GM23338 (cell line): ENCODE results near the gene WWOX. TPM values are rescaled to one million over a fixed set of nuclear protein-coding genes. Genes with fewer than 3 reads are reported as not detected.

Source experiments
- ATAC-seq: fragments of 200-7000 bp; cut with Tn5 transposase; 3 replicates; pipeline ENCODE4 v1.9.1; 2020
- DNase-seq: peaks from one replicate; pipeline ENCODE4 v3.0.0-alpha.2; 2015; ENCODE audit warnings: low spot score
- H2AFZ ChIP-seq: fragments of 200-600 bp; sonication (generic); 2 replicates; pipeline ENCODE4 v1.8.0; 2016; ENCODE audit warnings: antibody characterized with exemption, mild to moderate bottlenecking, moderate library complexity
- H3F3A ChIP-seq: fragments of 200-600 bp; sonication (generic); replicated peaks from 2 replicates; pipeline ENCODE4 v1.8.0; 2017; ENCODE audit warnings: antibody characterized with exemption, mixed run types, low read depth
- H3K27ac ChIP-seq: fragments of 200-600 bp; sonication (generic); 2 replicates; pipeline ENCODE4 v1.6.1; 2016; ENCODE audit warnings: low read depth
- H3K27me3 ChIP-seq: fragments of 200-600 bp; sonication (generic); 2 replicates; pipeline ENCODE4 v1.8.0; 2016; ENCODE audit warnings: mild to moderate bottlenecking, mixed run types, moderate library complexity; ENCODE audit not compliant: insufficient read depth
- H3K36me3 ChIP-seq: fragments of 200-600 bp; sonication (generic); 2 replicates; pipeline ENCODE4 v1.8.0; 2016; ENCODE audit warnings: mild to moderate bottlenecking; ENCODE audit not compliant: insufficient read depth
- H3K4me1 ChIP-seq: fragments of 200-600 bp; sonication (generic); 2 replicates; pipeline ENCODE4 v1.8.0; 2016; ENCODE audit warnings: mild to moderate bottlenecking, moderate library complexity; ENCODE audit not compliant: insufficient read depth
- H3K4me2 ChIP-seq: fragments of 200-600 bp; sonication (generic); 2 replicates; pipeline ENCODE4 v1.7.1; 2017; ENCODE audit warnings: mixed run types
- H3K4me3 ChIP-seq: fragments of 200-600 bp; sonication (generic); 2 replicates; pipeline ENCODE4 v1.6.1; 2016; ENCODE audit warnings: mixed run types
- H3K79me2 ChIP-seq: fragments of 200-600 bp; sonication (generic); replicated peaks from 2 replicates; pipeline ENCODE4 v1.8.0; 2017; ENCODE audit warnings: mild to moderate bottlenecking; ENCODE audit not compliant: insufficient read depth
- H3K9me2 ChIP-seq: fragments of 200-600 bp; sonication (generic); 2 replicates; pipeline ENCODE4 v1.8.0; 2017; ENCODE audit not compliant: insufficient read depth
- H4K20me1 ChIP-seq: fragments of 200-600 bp; sonication (generic); replicated peaks from 2 replicates; pipeline ENCODE4 v1.8.0; 2017; ENCODE audit warnings: mild to moderate bottlenecking; ENCODE audit not compliant: insufficient read depth
- H3K27ac Mint-ChIP-seq: 2 replicates; pipeline ENCODE4 v1.8.0; 2020; ENCODE audit warnings: inconsistent platforms, mild to moderate bottlenecking, moderate library complexity, mixed read lengths
- H3K27me3 Mint-ChIP-seq: 3 replicates; pipeline ENCODE4 v1.8.0; 2022; ENCODE audit warnings: low read depth, mild to moderate bottlenecking, moderate library complexity, mixed read lengths, inconsistent platforms; ENCODE audit not compliant: insufficient read depth, poor library complexity
- H3K36me3 Mint-ChIP-seq: 3 replicates; pipeline ENCODE4 v1.8.0; 2021; ENCODE audit warnings: low read depth, mild to moderate bottlenecking, inconsistent platforms, moderate library complexity, mixed read lengths
- H3K4me1 Mint-ChIP-seq: 3 replicates; pipeline ENCODE4 v1.8.0; 2020; ENCODE audit warnings: mild to moderate bottlenecking, inconsistent platforms, mixed read lengths
- H3K4me3 Mint-ChIP-seq: 3 replicates; pipeline ENCODE4 v1.8.0; 2021; ENCODE audit warnings: moderate library complexity, mild to moderate bottlenecking, inconsistent platforms, mixed read lengths
- H3K9me3 Mint-ChIP-seq: 3 replicates; pipeline ENCODE4 v1.8.0; 2020; ENCODE audit warnings: moderate library complexity, mild to moderate bottlenecking, inconsistent platforms, mixed read lengths
- CREB1 ChIP-seq: fragments of 250-450 bp; sonication (Bioruptor Pico); IDR thresholded peaks from 2 replicates; pipeline ENCODE4 v1.5.0; 2020; ENCODE audit warnings: low read depth, mild to moderate bottlenecking, moderate library complexity
- ETS1 ChIP-seq: IDR thresholded peaks from 2 replicates; pipeline ENCODE4 v1.6.1; 2016; ENCODE audit warnings: antibody characterized with exemption
- EZH2 ChIP-seq: fragments of 200-600 bp; sonication (generic); IDR thresholded peaks from one replicate; pipeline ENCODE4 v1.8.0; 2017; ENCODE audit warnings: antibody characterized with exemption, mild to moderate bottlenecking, low read depth; ENCODE audit not compliant: unreplicated experiment
- EZH2phosphoT487 ChIP-seq: fragments of 200-600 bp; sonication (generic); IDR thresholded peaks from one replicate; pipeline ENCODE4 v1.8.1; 2018; ENCODE audit warnings: antibody characterized with exemption; ENCODE audit not compliant: unreplicated experiment
- JUNB ChIP-seq: IDR thresholded peaks from one replicate; pipeline ENCODE4 v1.6.1; 2016; ENCODE audit warnings: antibody characterized with exemption; ENCODE audit not compliant: unreplicated experiment
- NANOG ChIP-seq: IDR thresholded peaks from 2 replicates; pipeline ENCODE4 v1.6.1; 2016; ENCODE audit warnings: antibody characterized with exemption, borderline replicate concordance
- POLR2AphosphoS5 ChIP-seq: IDR thresholded peaks from 2 replicates; pipeline ENCODE4 v1.6.1; 2016; ENCODE audit warnings: antibody characterized with exemption, low read depth
- REST ChIP-seq: IDR thresholded peaks from one replicate; pipeline ENCODE4 v1.6.1; 2018; ENCODE audit warnings: antibody characterized with exemption; ENCODE audit not compliant: unreplicated experiment
- STAT1 ChIP-seq: IDR thresholded peaks from one replicate; pipeline ENCODE4 v1.6.1; 2016; ENCODE audit warnings: antibody characterized with exemption; ENCODE audit not compliant: unreplicated experiment
- ZNF114 ChIP-seq: fragments of 250-450 bp; sonication (Bioruptor Pico); IDR thresholded peaks from 2 replicates; pipeline ENCODE4 v1.5.0; 2020; ENCODE audit warnings: mild to moderate bottlenecking, moderate library complexity
- ZNF331 ChIP-seq: fragments of 250-450 bp; sonication (Bioruptor Pico); IDR thresholded peaks from 2 replicates; pipeline ENCODE4 v1.5.0; 2020; ENCODE audit warnings: low read depth, mild to moderate bottlenecking, moderate library complexity
- polyA plus RNA-seq: library from polyadenylated mRNA; unstranded; fragments of >200 nt; fragmentation: Nextera tagmentation; extraction: Ambion mirVana; gene quantifications from 2 replicates; pipeline ENCODE4 v1.2.1, GENCODE V29; 2016
- total RNA-seq: library from RNA; depleted of rRNA; stranded (reverse); fragments of >200 nt; shearing (Covaris generic); gene quantifications from 2 replicates; pipeline ENCODE4 v1.2.3, GENCODE V29; 2014

Gene WWOX
- total and polyA plus RNA-seq, 2 experiments from 2014 or later, result 10.0 to 19.3 TPM

GRCh38 chr16:78931678-78932077, 832.2 kb downstream of the WWOX start:
- Histone ChIP-seq H3K4me3 (no peak overlapping the region), H4K20me1 (no peaks in the 10 kb centered on the region), H3K27me3 (no peaks in the 10 kb centered on the region), H2AFZ (no peak overlapping the region), H3K36me3 (no peaks in the 10 kb centered on the region), H3K4me1 (no peaks in the 10 kb centered on the region), H3F3A (no peaks in the 10 kb centered on the region), H3K79me2 (no peaks in the 10 kb centered on the region), H3K27ac (no peak overlapping the region), H3K4me2 (no peak overlapping the region), H3K9me2 (no peaks in the 10 kb centered on the region)
- Mint-ChIP-seq H3K27me3 (no peaks in the 10 kb centered on the region), H3K4me3 (no peak overlapping the region), H3K9me3 (peaks cover 2% of the 10 kb centered on the region; the same call in 1 of the 3 replicates), H3K36me3 (no peaks in the 10 kb centered on the region; the same call in 2 of the 3 replicates), H3K27ac (no peak overlapping the region), H3K4me1 (no peaks in the 10 kb centered on the region)
- ATAC-seq, result no peak
- no peak for DNase-seq
- TF ChIP-seq REST (no peak), NANOG (no peak), CREB1 (CRISPR knock-in tag) (no peak), EZH2phosphoT487 (no peak), POLR2AphosphoS5 (no peak), STAT1 (no peak), EZH2 (no peak), ZNF114 (no peak)

GRCh38 chr16:78932355-78932943, 833.0 kb downstream of the WWOX start:
- H3K4me3 ChIP-seq, result no peak overlapping the region
- no peaks in the 10 kb centered on the region for H4K20me1 ChIP-seq
- Mint-ChIP-seq H3K36me3 (no peaks in the 10 kb centered on the region; the same call in 2 of the 3 replicates), H3K27ac (no peak overlapping the region), H3K4me1 (no peaks in the 10 kb centered on the region), H3K27me3 (no peaks in the 10 kb centered on the region), H3K9me3 (peaks cover 2% of the 10 kb centered on the region; the same call in 1 of the 3 replicates), H3K4me3 (no peak overlapping the region)
- no peaks in the 10 kb centered on the region for H3K36me3 ChIP-seq
- H3K27ac ChIP-seq, result no peak overlapping the region
- no peaks in the 10 kb centered on the region for H3K27me3 ChIP-seq
- DNase-seq (no peak), ATAC-seq (no peak)
- H3K4me1 ChIP-seq, result 0 out of 2 replicates have a peak, but pooled peaks cover 5% of the 10 kb centered on the region
- H2AFZ ChIP-seq, result no peak overlapping the region
- no peaks in the 10 kb centered on the region for H3K9me2 ChIP-seq
- no peak overlapping the region for H3K4me2 ChIP-seq
- no peaks in the 10 kb centered on the region for H3K79me2 ChIP-seq
- no peaks in the 10 kb centered on the region for H3F3A ChIP-seq
- no peak for TF ChIP-seq JUNB
- TF ChIP-seq REST, result no peak
- no peak for TF ChIP-seq STAT1
- TF ChIP-seq CREB1 (CRISPR knock-in tag), result no peak
- TF ChIP-seq POLR2AphosphoS5, result no peak
- no peak for TF ChIP-seq EZH2phosphoT487
- no peak for TF ChIP-seq ETS1
- TF ChIP-seq ZNF331 (CRISPR knock-in tag), result no peak
